MM.1S (cell line): ENCODE data around the gene SPATS2.

Experiments
- EZH2 ChIP-seq: fragments of 300-600 bp; sonication (generic); optimal IDR thresholded peaks from 2 replicates; pipeline ENCODE3; 2017; ENCODE audit warnings: low read depth, mild to moderate bottlenecking, antibody characterized with exemption, low read length, mixed read lengths
- EZH2phosphoT487 ChIP-seq: fragments of 300-600 bp; sonication (generic); IDR thresholded peaks from 2 replicates; pipeline ENCODE4 v1.6.1; 2018; ENCODE audit warnings: antibody characterized with exemption, low read length
- TF ChIP-seq, protein P1 (sequence below): fragments of 300-600 bp; sonication (generic); IDR thresholded peaks from 2 replicates; pipeline ENCODE4 v1.5.1; 2016; ENCODE audit warnings: antibody characterized with exemption, low read length, mixed read lengths

DNA sequence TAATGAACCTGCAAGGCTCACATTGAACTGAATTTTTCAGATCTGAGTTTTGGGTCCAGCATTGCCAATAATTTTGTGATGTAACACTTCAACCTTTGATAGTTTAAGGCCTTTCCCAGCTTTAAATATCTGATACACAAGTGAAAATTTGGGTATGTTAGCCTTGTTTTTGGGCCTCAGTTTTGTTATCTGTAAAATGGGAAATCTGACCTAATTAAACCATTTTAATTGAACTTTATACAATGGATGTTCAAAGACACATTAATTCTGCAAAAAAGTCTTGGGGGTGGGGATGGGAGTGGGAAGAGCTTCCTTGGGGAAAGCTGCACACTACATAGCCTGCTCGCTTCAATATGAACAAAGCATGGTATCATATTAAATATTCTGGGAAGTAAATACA is 5.2 kb upstream of the SPATS2 start:
- TF ChIP-seq EZH2 (no peak), EZH2phosphoT487 (no peak)
- TF ChIP-seq, protein P1, sequence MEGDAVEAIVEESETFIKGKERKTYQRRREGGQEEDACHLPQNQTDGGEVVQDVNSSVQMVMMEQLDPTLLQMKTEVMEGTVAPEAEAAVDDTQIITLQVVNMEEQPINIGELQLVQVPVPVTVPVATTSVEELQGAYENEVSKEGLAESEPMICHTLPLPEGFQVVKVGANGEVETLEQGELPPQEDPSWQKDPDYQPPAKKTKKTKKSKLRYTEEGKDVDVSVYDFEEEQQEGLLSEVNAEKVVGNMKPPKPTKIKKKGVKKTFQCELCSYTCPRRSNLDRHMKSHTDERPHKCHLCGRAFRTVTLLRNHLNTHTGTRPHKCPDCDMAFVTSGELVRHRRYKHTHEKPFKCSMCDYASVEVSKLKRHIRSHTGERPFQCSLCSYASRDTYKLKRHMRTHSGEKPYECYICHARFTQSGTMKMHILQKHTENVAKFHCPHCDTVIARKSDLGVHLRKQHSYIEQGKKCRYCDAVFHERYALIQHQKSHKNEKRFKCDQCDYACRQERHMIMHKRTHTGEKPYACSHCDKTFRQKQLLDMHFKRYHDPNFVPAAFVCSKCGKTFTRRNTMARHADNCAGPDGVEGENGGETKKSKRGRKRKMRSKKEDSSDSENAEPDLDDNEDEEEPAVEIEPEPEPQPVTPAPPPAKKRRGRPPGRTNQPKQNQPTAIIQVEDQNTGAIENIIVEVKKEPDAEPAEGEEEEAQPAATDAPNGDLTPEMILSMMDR: no peak
